NCI-H2196 treated with DMSO at 0.1 percent for 48 hours (cell line): ENCODE measurements around the gene RAB20.
A peak's percentile ranks its signal among the peaks of the same experiment; 100 is the strongest.
"Not testable (repeated sequence)": the region's sequence is repeated elsewhere in the genome, so short reads cannot be mapped to it uniquely, and the experiment has no call there.

Experiments used
- DNase-seq: peaks from one replicate; lab custom pipeline; 2025; ENCODE audit not compliant: unreplicated experiment; lab: John Stamatoyannopoulos, UW

The RAB20 gene

GRCh38 chr13:110561344-110562035 is at the start of gene RAB20:
RAB20 (minus strand) TSS chr13:110561722; CDS start chr13:110561519, 203 bp downstream.
- peak; percentile 4 for DNase-seq

- no peak for DNase-seq
These were observed 49.6 kb upstream of the RAB20 start for GRCh38 chr13:110610955-110611595.

GRCh38 chr13:110607675-110608224 is 46.2 kb upstream of the RAB20 start:
- no peak for DNase-seq

GRCh38 chr13:110606281-110606680 is 44.8 kb upstream of the RAB20 start:
- DNase-seq, result not testable (repeated sequence)

- no peak for DNase-seq
These were observed 43.6 kb upstream of the RAB20 start for GRCh38 chr13:110605132-110605531.

GRCh38 chr13:110600980-110601379 is 39.5 kb upstream of the RAB20 start:
- DNase-seq, result no peak

- DNase-seq, result no peak
These were observed 38.8 kb upstream of the RAB20 start for GRCh38 chr13:110600261-110600819.

GRCh38 chr13:110597041-110597689 is 35.6 kb upstream of the RAB20 start:
- no peak for DNase-seq

GRCh38 chr13:110593430-110594130 is 32.1 kb upstream of the RAB20 start:
- no peak for DNase-seq

GRCh38 chr13:110592665-110593064 is 31.1 kb upstream of the RAB20 start:
- DNase-seq, result no peak

GRCh38 chr13:110590577-110590976 is 29.1 kb upstream of the RAB20 start:
- DNase-seq, result no peak

GRCh38 chr13:110589793-110590390 is 28.4 kb upstream of the RAB20 start:
- DNase-seq, result no peak

- no peak for DNase-seq
These were observed 21.8 kb upstream of the RAB20 start for GRCh38 chr13:110583178-110583865.

GRCh38 chr13:110582421-110582954 is 21.0 kb upstream of the RAB20 start:
- DNase-seq, result no peak

- DNase-seq, result no peak
These were observed 20.1 kb upstream of the RAB20 start for GRCh38 chr13:110581506-110582185.

GRCh38 chr13:110580800-110581199 is 19.3 kb upstream of the RAB20 start:
- DNase-seq, result no peak

GRCh38 chr13:110578363-110578762 is 16.8 kb upstream of the RAB20 start:
- DNase-seq, result no peak

- no peak for DNase-seq
These were observed 15.4 kb upstream of the RAB20 start for GRCh38 chr13:110576736-110577476.

- no peak for DNase-seq
These were observed 14.5 kb upstream of the RAB20 start for GRCh38 chr13:110576070-110576394.
